Measurements from ENCODE around the gene GRM2.

The GRM2 gene

DNA sequence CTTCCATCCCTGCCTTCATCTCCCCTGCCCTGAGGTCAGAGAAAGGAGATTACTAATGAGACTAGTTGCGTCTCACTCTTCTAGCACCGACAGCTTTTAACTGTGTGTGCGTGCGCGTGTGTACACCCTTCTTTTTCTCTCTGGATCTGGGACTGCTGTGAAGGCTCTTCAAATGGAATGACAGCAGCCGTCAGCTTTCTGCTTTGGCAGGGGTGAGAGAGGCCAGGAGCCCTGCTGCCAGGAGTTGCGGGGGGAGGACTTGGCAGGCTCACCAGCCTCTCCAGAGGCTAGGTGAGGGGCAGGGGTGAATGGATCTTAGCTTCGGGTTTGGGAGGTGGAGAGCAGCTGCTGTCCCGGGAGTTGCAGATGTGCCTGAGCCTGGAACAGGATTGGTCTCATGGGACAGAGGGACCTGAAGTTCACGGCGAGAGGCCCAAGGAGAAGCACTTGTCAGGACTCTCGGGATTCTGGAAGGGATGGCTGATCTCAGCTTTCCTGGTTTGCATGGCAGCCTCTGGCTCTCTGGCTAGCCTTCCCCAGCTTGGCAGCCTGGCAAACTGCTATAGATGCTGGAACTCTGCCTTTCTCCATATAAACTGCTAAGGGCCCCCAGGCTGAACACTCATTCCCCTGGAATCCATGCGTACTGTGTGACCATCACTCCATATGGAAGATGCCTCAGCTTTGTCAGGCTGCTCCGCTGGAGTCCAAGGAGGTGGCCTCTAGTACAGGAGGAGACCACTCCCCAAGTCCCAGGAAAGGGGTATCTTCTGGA, 19.2 kb upstream of the GRM2 start:
- Mint-ChIP-seq H3K4me1 (ENCODE audit: low read depth) (peaks cover 69% of the 10 kb centered on the region), H3K27ac (peak overlapping the region; percentile 91), H3K36me3 (peaks cover 6% of the 10 kb centered on the region), H3K4me3 (peak overlapping the region; percentile 30), H3K27me3 (no peaks in the 10 kb centered on the region), H3K9me3 (ENCODE audit: low read depth) (no peaks in the 10 kb centered on the region)

DNA sequence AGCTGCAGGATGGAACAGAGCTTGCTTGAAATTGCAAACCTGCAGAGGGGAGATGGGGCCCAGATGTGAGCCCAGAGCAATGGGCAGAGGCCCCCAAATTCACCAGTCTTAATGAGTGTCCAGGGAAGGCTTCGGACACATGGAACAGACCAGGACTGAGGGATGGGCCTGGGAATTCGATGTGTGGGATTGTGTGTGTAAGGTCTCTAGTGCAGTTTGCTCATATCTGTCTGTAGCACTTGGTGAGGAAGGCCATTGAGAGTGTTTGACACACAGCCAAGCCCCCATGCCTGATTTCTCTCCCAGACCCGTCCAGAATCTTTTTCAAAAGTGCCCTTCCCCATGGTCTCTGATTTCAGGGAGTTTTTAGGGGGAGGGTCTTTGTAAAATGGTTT, 18.7 kb upstream of the GRM2 start:
- peaks cover 63% of the 10 kb centered on the region for H3K4me1 Mint-ChIP-seq (ENCODE audit: low read depth)
- no peaks in the 10 kb centered on the region for H3K9me3 Mint-ChIP-seq (ENCODE audit: low read depth)
- H3K4me3 Mint-ChIP-seq = peak overlapping the region; percentile 7
- H3K27me3 Mint-ChIP-seq = no peaks in the 10 kb centered on the region
- H3K27ac Mint-ChIP-seq = no peak overlapping the region
- H3K36me3 Mint-ChIP-seq = peaks cover 6% of the 10 kb centered on the region

DNA sequence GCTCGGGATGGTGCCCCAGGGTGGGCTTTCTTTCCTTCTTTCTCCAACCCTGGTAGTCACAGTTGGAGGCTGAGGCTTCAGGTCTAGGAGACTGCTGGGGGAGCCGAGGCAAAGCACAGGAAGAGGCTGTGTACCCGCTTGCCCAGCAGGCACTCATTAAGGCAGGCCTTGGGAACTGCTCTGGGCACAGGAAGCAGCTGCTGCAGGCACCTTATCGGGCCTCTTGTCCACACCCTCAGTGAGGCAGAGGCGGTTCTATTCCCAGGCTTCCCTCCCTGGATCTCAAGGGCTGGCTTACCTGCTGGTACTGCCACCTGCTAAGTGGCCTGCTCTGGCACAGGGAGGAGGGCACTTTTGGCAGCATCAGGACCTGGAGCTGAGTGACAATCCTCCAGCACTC, 15.8 kb upstream of the GRM2 start:
- peaks cover 41% of the 10 kb centered on the region for H3K4me1 Mint-ChIP-seq (ENCODE audit: low read depth)
- H3K27ac Mint-ChIP-seq = no peak overlapping the region

DNA sequence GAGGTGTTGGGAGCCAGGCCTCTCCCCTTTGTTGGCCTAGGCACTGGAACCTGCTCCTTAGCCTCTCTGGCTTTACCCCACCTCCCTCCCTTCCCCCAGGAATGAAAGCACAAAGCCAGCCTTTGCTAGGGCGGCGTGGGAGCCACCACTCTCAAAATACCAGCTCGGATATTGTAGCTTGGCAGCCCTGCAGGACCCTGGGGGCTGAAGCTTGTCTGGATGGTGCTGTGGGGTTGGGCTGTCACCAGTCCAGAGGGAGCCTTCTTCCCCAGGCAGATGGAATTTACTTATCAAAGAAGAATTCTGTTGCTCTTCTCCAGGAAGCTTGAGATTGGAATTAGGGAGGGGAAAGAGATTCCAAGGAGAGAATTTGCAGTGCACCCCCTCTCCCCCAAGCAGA, 14.9 kb upstream of the GRM2 start:
- Mint-ChIP-seq H3K27ac (no peak overlapping the region), H3K27me3 (no peaks in the 10 kb centered on the region), H3K36me3 (peaks cover 3% of the 10 kb centered on the region), H3K4me1 (ENCODE audit: low read depth) (peaks cover 36% of the 10 kb centered on the region), H3K4me3 (no peak overlapping the region), H3K9me3 (ENCODE audit: low read depth) (no peaks in the 10 kb centered on the region)

More for the DNA sequence above, 15.8 kb upstream of the GRM2 start:
- Mint-ChIP-seq H3K9me3 (ENCODE audit: low read depth) (no peaks in the 10 kb centered on the region), H3K36me3 (peaks cover 4% of the 10 kb centered on the region), H3K4me3 (no peak overlapping the region), H3K27me3 (no peaks in the 10 kb centered on the region)

DNA sequence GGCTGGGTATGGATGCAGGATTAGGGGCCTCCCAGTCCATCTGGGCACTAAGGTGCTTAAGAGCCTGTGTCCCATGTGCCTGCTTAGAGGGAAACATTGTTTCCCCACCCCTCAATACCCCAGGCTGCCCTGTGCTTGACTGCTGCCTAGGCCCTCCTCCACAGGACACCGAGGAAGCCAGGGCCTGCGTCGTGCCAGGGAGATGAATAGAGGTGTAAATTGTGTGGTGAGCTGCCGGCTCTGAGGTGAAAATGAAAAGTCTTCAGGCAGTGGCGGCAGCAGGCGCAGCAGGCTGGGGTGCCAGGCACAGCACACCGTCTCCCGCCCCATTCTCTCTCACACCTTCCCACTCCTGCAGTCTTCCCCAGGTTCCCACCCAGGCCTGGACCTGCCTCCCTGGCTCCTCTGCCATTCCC, 13.9 kb upstream of the GRM2 start:
- no peaks in the 10 kb centered on the region for H3K9me3 Mint-ChIP-seq (ENCODE audit: low read depth)
- H3K27ac Mint-ChIP-seq = no peak overlapping the region
- H3K36me3 Mint-ChIP-seq = peaks cover 3% of the 10 kb centered on the region
- H3K4me3 Mint-ChIP-seq = no peak overlapping the region
- no peaks in the 10 kb centered on the region for H3K27me3 Mint-ChIP-seq
- H3K4me1 Mint-ChIP-seq (ENCODE audit: low read depth) = peaks cover 26% of the 10 kb centered on the region

DNA sequence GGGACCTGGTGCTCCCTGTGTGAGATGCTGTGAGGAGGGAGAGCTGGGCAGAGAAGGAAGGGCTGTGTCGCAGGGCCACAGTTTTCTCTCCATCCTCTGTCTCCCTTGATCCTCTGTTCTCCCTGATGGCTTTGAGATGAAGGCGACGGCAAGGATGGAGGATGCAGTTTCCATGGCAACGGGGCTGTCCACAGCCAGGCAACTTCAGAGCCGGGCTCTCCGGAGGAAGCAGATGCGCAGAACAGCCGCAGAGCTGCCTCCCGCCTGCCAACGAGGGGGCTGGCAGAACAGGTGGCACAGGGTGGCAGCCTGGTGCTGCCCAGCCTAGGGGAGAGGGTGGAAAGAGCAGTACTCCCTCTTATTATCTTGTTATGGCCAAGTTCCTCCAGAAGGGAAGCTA, 9.9 kb upstream of the GRM2 start:
- Mint-ChIP-seq H3K27me3 (no peaks in the 10 kb centered on the region), H3K36me3 (peaks cover 3% of the 10 kb centered on the region), H3K9me3 (ENCODE audit: low read depth) (no peaks in the 10 kb centered on the region), H3K4me3 (no peak overlapping the region), H3K27ac (no peak overlapping the region), H3K4me1 (ENCODE audit: low read depth) (peaks cover 22% of the 10 kb centered on the region)

DNA sequence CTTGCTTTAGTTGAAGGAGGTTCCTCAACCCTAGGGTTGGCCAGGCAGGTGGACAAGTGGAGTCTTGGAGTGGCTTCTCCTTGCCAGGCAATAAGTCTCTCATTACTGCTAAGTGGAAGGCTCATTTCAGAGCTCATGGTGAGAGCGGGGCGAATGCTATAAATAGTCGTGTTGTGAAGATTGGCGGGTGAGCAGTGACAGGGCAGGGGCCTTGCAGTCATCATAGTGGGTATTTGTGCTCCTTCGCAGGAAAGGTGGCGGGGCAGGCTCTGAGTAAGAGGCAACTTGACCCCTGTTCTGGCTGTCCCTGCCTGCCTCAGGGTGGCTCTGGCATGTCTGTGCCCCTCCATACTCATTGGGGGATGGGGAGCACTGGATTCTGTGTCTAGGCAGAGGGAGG, 8.7 kb upstream of the GRM2 start:
- Mint-ChIP-seq H3K27me3 (no peaks in the 10 kb centered on the region), H3K4me1 (ENCODE audit: low read depth) (peaks cover 22% of the 10 kb centered on the region), H3K36me3 (peaks cover 3% of the 10 kb centered on the region), H3K9me3 (ENCODE audit: low read depth) (no peaks in the 10 kb centered on the region), H3K4me3 (no peak overlapping the region), H3K27ac (no peak overlapping the region)

DNA sequence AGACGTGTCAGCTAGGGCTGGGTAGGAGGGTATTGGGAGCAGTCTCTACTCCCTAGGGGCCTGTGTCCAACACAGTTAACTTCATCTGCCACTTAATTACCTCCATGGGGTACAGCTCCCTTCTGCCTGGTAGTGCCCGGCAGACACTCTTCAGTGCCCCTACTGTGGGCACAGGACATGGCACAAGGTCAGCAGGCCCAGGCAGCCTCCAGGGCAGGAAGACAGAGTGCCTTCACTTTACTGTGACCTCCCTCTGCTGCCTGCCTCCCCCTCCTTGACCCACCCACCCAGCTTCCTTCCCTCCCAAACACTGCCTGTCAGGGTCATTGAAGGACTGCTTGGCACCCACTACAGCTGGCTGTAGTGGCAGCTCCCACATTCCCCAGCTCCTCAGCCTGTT, 6.5 kb upstream of the GRM2 start:
- Mint-ChIP-seq H3K4me1 (ENCODE audit: low read depth) (peaks cover 23% of the 10 kb centered on the region), H3K36me3 (no peaks in the 10 kb centered on the region), H3K27ac (no peak overlapping the region), H3K4me3 (no peak overlapping the region), H3K27me3 (no peaks in the 10 kb centered on the region), H3K9me3 (ENCODE audit: low read depth) (no peaks in the 10 kb centered on the region)

DNA sequence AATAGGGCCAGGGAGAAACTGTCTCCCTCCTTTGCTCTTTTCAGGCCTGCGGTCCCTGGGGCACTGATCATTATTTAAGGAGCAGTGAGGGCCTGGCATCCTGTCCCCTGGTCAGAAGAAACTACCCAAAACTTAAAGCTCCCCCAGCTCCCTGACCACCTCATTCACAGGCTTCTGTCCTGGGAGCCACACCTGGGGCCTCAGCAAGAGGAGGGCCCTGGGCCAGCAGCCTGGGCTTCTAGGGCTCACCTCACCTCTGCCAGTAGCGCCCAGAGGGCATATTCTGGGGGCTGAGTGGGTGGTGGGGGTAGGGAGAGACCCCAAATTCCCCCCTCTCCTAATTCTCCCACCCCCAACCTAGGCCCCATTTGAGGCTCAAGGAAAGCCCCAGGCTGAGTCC, 4.7 kb upstream of the GRM2 start:
- Mint-ChIP-seq H3K36me3 (no peaks in the 10 kb centered on the region), H3K27ac (no peak overlapping the region), H3K4me1 (ENCODE audit: low read depth) (peaks cover 22% of the 10 kb centered on the region), H3K27me3 (no peaks in the 10 kb centered on the region), H3K4me3 (no peak overlapping the region), H3K9me3 (ENCODE audit: low read depth) (no peaks in the 10 kb centered on the region)

DNA sequence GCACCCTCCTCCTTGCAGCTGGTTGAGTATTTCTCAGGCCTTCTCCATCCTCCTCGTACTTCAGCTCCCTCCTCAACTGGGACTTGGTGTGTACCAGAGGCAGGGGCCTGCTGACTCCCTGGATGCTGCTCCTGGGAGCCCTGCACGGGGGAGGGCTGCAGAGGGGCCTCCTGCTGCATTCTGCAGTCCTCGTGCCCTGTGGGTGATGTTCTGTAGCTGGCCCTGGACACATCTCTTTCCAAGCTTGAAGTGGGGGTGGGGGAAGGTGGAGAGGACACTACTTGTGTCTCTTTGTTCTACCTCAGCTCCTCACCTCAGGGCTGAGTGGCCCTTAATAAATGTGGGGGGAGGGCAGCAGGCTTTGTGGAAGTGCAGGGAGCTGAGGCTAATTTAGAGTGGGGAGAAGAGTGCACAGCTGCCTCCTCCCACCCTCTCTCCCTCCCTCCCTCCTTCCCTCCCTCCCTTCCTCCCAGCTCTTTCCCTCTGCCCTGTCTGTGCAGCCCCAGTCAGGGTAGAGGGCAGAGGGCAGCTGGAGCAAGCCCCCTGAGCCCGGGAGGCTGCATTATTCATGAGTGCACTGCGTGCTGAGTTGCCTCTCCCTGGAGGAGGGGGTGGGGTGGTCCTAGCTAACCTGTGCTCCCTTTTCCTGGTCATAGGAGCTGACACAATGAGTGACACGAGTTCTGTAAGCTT, 3.7 kb upstream of the GRM2 start:
- Mint-ChIP-seq H3K36me3 (no peaks in the 10 kb centered on the region), H3K4me1 (ENCODE audit: low read depth) (peaks cover 21% of the 10 kb centered on the region), H3K27me3 (no peaks in the 10 kb centered on the region), H3K9me3 (ENCODE audit: low read depth) (no peaks in the 10 kb centered on the region), H3K27ac (no peak overlapping the region), H3K4me3 (no peak overlapping the region)

DNA sequence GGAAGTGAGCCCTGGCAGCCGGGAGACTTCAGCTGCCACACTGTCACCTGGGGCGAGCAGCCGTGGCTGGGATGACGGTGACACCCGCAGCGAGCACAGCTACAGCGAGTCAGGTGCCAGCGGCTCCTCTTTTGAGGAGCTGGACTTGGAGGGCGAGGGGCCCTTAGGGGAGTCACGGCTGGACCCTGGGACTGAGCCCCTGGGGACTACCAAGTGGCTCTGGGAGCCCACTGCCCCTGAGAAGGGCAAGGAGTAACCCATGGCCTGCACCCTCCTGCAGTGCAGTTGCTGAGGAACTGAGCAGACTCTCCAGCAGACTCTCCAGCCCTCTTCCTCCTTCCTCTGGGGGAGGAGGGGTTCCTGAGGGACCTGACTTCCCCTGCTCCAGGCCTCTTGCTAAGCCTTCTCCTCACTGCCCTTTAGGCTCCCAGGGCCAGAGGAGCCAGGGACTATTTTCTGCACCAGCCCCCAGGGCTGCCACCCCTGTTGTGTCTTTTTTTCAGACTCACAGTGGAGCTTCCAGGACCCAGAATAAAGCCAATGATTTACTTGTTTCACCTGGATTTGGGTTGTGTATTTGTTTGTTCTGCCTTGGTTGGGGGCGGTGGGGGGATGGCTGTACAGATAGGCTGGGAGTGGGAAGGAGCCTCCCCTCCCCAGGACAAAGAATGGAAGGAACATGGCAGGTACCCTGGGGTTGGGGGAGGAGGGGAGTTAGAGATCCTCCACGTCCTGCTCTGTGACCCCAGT, 2.9 kb upstream of the GRM2 start:
- Mint-ChIP-seq H3K9me3 (ENCODE audit: low read depth) (no peaks in the 10 kb centered on the region), H3K36me3 (no peaks in the 10 kb centered on the region), H3K27me3 (no peaks in the 10 kb centered on the region), H3K4me3 (no peak overlapping the region), H3K27ac (no peak overlapping the region), H3K4me1 (ENCODE audit: low read depth) (peaks cover 16% of the 10 kb centered on the region)

DNA sequence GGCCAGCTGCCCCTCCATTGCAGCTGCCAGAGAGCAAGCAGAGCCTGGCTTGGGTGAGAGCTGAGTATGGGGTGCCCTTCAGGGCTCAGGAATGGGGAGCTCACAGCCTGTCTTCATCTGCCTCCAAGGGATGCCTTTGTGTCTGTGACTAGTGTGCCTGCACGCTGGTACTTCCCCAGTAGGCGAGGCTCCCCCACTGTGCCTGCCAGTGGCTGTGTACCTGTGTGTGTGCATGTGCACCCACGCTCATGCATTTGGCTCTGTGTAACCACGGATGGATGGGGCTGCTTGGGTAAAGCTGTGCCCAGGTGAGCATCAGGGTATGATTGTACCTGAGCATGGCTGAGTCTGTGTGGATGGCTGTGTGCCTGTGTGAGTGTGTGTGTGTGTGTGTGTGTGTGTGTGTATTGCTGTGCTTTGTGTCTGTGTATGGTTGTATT, 2.3 kb upstream of the GRM2 start:
- no peak overlapping the region for H3K4me3 Mint-ChIP-seq
- H3K9me3 Mint-ChIP-seq (ENCODE audit: low read depth) = no peaks in the 10 kb centered on the region
- no peaks in the 10 kb centered on the region for H3K27me3 Mint-ChIP-seq
- no peaks in the 10 kb centered on the region for H3K36me3 Mint-ChIP-seq
- peaks cover 14% of the 10 kb centered on the region for H3K4me1 Mint-ChIP-seq (ENCODE audit: low read depth)
- H3K27ac Mint-ChIP-seq = no peak overlapping the region

DNA sequence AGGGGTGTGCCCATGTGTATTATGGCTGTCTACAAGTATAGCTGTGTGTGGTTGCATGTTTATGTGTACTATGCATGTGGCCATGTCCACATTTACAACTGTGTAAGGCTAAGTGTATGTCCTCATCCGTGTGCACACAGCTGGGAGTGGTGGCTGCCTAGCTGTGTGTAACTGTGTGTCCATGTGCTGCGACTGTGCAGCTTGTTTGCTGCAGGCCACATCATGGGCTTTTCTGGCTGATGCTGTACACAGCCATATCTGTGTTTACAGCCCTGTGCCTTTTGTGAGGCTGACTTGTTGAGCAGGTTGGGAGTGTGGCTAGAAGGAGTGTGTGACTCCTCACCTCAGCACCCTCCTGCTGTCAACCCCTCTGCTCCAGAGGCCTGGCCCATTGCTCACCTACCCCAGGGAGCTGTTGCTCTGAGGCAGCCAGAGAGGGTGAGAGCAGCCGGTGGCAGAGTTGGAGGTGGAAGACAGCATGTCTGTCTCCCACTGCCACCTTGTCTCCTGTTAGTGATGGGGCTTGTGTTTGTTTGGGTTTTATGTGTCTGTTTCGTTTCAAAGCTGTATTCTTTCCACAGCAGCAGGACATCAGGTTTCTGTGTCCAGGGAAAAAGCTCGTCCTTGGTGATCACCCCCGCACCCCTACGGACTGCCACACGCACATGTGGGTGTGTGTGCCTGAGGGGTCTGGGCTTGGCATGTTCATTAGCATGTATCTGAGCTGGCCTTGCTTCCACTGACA, 1.4 kb upstream of the GRM2 start:
- Mint-ChIP-seq H3K27ac (no peak overlapping the region), H3K36me3 (no peaks in the 10 kb centered on the region), H3K27me3 (no peaks in the 10 kb centered on the region), H3K4me1 (ENCODE audit: low read depth) (peaks cover 17% of the 10 kb centered on the region), H3K4me3 (no peak overlapping the region), H3K9me3 (ENCODE audit: low read depth) (no peaks in the 10 kb centered on the region)

DNA sequence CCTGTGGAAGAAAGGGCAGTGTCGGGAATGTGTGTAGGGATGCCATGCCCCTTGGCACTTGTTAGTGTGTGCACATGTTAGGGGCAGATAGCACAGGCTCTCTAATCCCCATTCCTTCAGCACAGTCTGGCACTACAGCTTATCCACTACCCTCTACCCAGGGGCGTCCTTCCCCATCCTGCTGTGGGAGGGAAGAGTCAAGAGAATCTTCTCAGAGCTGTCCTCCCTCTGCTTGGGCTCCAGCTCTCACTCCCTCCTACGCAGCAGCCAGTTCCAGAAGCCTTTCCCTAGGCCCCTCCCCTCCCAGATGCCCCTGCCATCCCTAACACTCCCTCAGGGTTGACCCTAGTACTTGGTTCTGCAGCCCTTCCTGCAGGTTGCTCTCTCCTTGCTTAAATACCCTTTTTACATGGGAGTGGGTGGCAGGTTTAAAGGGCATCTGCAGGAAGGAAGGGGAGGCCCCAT, 815 bp upstream of the GRM2 start:
- peaks cover 17% of the 10 kb centered on the region for H3K4me1 Mint-ChIP-seq (ENCODE audit: low read depth)
- no peaks in the 10 kb centered on the region for H3K27me3 Mint-ChIP-seq

More for the DNA sequence above, 815 bp upstream of the GRM2 start:
- H3K36me3 Mint-ChIP-seq = no peaks in the 10 kb centered on the region
- H3K9me3 Mint-ChIP-seq (ENCODE audit: low read depth) = no peaks in the 10 kb centered on the region
- H3K27ac Mint-ChIP-seq = no peak overlapping the region
- H3K4me3 Mint-ChIP-seq = no peak overlapping the region
